Caki2 (cell line): ENCODE results near the gene CPEB4. TPM values are rescaled to one million over a fixed set of nuclear protein-coding genes. Genes with fewer than 3 reads are reported as not detected.

ENCODE experiments used
- DNase-seq: peaks from one replicate; pipeline ENCODE4 v3.0.0-alpha.2; 2015; ENCODE audit warnings: low read depth
- in situ Hi-C: cut with HindIII; loops from 2 replicates; pipeline ENCODE4 v1.10.0; 2016; ENCODE audit warnings: low sequenced_read_pairs, low pct_unique_long_range_greater_than_20kb, mixed read lengths
- total RNA-seq: library from RNA; depleted of rRNA; stranded (reverse); fragments of >200 nt; shearing (Covaris generic); gene quantifications from 2 replicates; pipeline ENCODE4 v1.2.3, GENCODE V29; 2014; ENCODE audit warnings: low replicate concordance

Gene CPEB4
- total RNA-seq, 1 experiment from 2014 or later, result 9.8 TPM

DNA sequence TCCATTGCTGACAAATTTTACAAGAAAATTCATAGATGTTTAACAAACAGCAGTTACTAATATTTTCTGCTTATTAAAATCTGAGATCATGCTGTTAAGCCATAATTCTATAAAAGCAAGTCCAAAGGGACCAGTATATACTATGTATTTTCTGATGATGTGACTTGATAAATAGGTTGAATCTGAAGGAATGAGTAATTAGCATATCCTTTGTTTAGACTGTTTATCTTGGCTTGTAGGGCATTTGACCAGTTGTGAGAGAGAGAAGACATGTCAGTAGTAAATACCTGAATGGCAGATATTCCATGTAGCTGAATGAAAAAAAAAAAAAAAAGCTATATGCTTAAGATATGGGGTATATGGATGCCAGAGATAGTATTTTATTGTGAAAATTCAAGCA is 14.6 kb downstream of the CPEB4 start:
- no peak for DNase-seq
- in situ Hi-C loops, result no loop called here

DNA sequence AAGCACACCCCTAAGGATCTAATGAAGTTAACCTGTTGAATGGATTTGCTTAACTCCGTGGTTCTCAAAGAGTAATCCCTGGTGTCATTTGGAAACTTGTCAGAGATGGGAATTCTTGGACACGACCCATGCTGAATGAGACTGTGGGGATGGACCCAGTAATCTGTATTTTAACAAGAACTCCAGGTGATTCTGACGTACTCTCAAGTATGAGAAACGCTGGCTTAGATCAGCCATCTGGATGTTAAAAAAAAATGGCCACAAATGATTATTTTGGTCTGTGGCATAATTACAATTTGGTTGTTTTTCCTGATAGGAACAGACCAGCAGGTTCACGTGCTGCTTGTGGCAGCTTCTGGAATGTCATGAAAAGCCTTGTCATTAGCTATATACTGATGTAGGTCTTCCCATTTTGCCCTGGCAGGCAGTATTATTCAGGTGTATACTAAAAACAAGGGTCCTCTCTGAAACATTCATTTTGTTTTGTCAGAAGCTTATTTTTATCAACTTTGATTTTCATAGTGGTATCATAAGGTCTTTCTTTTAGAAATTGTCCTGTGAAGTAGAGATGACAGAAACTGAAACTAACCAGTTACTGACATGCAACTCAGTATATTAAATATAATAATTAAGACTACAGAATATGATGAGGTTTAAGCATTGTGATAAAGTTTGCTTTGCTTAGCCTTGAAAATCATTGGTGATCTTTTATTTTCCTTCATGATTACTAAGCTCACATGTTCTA is 15.4 kb downstream of the CPEB4 start:
- no peak for DNase-seq
- in situ Hi-C loops, result no loop called here

DNA sequence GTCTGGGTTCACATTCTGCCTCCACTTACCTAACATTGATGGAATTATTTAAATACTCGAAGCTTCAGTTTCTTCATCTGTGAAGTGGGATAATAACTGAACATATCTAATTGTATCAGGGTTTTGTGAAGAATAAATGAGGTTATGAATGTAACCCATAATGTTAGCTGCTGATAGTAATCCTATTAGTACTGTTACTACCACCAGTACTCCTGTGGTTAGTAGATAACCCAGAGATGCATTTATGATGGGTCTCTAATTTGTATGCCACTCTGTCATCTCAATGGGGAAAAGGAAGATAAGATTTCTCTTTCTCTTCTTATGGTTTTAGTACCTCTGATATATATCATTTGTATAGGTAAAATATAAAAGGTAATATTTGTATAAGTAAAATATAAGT is 16.0 kb downstream of the CPEB4 start:
- in situ Hi-C loops, result no loop called here
- DNase-seq, result no peak

DNA sequence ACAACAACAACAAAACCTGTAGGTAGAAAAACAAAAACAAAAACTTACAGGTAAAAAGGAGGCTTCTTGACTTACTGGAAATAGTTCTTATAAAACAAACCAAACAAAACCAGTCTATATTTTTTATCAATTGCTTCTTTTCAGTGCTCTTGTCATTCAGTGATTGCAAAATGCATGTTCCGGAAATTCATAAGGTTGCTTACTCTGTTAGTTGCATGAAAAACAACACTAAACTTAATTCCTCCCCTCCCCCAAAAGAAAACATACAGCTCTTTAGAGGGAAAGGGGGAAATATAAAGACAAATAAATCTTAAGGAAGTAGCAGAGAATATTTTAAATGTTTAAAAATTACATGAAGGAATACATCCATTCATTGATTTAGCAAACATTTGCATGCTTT is 19.1 kb downstream of the CPEB4 start:
- in situ Hi-C loops, result no loop called here
- no peak for DNase-seq

GRCh38 chr5:173907686-173908371 is 19.7 kb downstream of the CPEB4 start:
- in situ Hi-C loops, result no loop called here
- no peak for DNase-seq

DNA sequence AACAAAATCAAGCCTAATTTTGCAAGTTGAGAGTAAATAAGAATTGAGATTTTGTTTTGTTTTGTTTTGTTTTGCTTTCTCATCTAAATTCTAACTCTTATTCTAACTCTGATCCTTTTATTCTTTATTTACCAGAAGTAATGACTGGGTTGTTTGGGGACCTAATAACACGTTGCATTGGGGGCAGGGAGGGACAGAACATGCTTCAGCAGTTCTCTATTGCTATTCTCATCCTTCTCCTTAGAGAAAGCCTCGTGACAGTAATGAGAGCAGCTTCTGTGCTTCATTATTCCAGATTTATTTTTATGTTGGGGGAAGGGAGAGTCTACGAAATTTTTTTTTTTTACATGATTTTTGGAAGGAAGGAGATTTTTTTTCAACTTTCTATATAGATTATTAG is 21.1 kb downstream of the CPEB4 start:
- no peak for DNase-seq
- in situ Hi-C loops, result no loop called here

DNA sequence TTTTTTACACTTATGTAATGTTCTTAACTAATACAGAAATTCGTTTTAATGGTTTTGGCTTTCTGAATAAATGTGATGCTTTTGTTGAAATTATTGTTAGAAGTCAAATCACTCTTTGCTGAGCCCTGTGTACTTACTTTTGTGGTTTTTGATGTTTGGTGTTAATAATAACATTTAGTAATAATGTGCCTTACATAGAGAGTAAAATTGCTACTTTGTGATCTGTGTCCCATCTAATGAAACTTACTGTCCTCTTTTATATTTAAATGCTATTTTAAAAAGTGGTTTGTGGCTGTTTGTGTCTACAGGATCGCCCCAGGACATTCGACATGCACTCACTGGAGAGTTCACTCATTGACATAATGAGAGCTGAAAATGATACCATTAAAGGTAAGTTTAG is 22.1 kb downstream of the CPEB4 start:
- DNase-seq, result no peak
- in situ Hi-C loops, result no loop called here

DNA sequence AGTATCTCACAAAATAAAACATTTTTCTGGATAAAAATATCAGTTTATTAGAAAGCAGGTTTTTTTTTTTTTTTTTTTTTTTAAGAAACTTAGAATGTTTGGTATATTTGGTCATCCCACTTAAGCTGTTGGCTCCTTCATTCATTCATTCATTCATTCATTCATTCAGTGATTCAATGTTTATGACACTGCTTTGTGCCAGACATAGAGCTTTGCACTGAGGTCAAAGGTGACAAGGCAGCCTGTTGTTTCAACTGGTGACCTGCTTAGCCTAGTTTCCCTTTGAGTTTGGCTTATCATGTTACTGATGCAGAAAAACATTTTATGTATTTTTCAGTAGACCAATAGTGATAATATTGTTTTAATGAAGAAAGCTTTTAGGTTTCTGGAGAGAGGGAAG is 23.5 kb downstream of the CPEB4 start:
- in situ Hi-C loops, result no loop called here
- no peak for DNase-seq

DNA sequence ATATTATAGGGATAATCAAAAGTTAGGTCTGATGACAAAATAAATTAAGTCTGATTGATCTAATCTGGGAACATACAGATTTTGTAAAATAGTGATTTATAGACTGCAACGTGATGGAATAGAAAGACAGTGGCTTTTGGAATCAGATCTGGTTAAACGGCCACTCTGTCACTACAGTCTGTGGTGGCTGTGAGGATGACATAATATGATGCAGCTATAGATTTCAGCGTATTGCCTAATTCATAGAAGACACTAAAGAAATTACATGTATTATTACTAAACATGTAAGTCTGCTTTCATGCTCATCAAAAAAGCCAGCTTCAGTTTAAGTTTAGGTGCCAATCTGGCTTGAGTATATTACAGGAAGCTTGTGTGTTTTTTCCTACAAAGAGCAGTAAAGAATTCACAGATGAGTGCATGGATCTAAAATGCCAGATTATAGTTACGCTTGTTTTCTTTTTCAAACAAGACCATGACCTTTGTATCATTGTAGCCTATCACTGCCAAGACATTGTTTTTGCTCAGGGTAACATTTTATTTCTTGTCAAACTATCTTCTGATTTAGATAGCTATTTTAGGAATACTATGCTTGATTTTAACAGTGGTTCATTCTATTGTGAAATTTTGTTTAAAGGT is 25.7 kb downstream of the CPEB4 start:
- DNase-seq, result no peak
- in situ Hi-C loops, result no loop called here

DNA sequence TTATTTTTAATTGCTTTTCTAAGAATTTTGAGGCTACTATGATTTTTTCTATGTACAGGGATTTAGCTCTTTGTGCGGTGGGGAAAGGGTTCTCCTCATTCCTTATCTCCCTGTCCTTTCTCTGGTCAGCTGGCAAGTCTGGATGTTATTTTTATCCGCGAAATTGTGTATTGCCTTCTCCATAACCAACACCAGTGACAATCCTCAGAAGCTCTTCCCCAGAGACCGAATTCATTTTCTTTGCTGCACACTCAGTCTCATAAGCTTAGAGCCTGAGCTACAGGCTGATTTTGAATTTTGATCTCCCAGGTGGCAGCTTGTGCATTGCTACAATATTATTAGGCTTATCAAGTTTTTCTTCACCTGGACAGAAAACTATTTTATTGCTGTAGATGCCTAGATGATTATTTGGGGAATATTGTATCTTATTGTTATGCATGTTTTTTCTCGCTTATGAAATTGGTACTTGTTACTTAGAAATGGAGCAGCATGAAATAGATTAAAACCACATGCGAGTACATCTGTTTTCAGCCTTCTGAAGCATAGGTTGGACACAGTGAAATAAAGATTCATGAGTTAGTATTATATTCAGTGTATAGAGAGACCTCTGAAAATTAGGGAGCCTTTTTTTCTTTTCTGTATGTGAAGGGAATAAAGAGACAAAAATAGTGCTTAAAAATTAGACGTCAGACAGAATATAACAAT is 27.3 kb downstream of the CPEB4 start:
- no peak for DNase-seq
- in situ Hi-C loops, result no loop called here

GRCh38 chr5:173916233-173916632 is 28.1 kb downstream of the CPEB4 start:
- no peak for DNase-seq
- in situ Hi-C loops, result no loop called here

DNA sequence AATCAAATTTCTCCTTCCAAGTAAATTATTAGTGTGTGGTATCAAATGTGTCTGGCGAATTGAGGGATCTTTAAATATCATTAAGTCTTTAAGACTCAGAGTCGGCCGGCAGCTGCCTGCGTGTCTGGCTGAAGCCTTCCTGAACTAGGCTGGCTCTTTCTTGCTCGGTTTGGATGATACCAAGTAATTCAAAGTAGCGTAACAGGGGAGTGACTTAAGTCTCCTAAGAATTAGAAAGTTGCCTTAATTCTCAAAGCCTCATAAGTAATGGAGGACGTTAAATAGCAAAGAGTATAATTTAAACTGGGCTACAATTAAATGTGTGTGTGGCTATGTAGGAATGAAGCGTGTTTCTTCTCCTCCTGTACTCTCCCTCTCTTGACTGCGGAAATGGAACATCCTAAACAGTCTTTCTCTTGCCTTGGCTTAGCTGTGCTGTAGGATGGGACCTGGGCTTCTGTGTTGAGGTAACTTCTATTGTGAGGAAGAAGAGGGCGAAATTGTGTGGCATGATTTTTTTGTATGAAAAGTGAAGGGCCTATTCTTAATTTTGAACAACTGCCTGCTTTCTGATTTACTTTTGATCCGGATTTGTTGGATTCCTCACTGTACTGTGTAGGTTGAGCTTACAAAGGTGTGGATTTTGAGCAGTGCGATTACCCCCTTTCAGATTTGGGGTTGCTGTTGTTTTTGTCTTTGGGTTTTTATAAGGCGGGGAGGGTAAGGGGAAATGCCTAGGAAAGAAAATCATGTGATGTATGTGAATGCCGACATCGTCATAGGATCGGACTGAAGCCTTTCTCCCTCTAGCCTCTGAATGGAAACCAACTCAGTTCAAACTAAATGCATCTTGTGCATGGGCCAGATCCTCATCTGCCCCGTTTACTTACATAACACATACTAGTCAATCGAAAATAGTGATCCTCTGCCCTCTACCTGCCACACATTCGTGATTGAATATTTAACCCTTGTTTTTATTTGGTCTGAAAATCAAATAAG is 29.9 kb downstream of the CPEB4 start:
- DNase-seq, result peak; percentile 86
- in situ Hi-C loops, result no loop called here

DNA sequence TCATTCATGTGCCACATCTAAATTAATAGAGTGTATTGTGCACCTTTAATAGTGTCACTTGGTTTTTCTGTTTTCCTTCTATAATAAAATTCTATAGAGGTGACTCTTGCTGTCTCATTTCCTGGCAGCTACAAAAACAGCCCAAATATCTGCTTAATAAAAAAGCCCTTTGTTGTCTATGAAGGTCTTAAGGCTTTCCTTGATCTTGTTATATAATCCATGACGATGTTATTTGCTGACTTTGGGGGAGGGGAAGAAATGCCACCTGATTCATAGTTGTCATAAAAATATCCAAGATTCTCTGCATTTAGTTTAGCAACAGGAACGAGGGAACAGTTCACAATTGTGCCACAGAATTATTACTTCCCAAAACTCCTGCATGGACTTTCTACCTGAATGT is 31.3 kb downstream of the CPEB4 start:
- DNase-seq, result no peak
- in situ Hi-C loops, result no loop called here

- in situ Hi-C loops, result no loop called here
- no peak for DNase-seq
These were observed 32.0 kb downstream of the CPEB4 start for GRCh38 chr5:173920024-173920753.

- peak; percentile 13 for DNase-seq
- in situ Hi-C loops, result no loop called here
These were observed 32.9 kb downstream of the CPEB4 start for GRCh38 chr5:173920866-173921555.

GRCh38 chr5:173922527-173922926 is 34.4 kb downstream of the CPEB4 start:
- DNase-seq, result no peak
- in situ Hi-C loops, result no loop called here
